Measurements from ENCODE around the gene RIMS1.
"Not testable (repeated sequence)": the region's sequence is repeated elsewhere in the genome, so short reads cannot be mapped to it uniquely, and the experiment has no call there.

RIMS1 gene

GRCh38 chr6:72322771-72323170 lies 436.4 kb downstream of the RIMS1 start:
- in situ Hi-C loops (cut with MboI; ENCODE audit: low sequenced_read_pairs) = no loop called here

- in situ Hi-C loops (cut with MboI; ENCODE audit: low sequenced_read_pairs) = no loop called here
Observed at GRCh38 chr6:72324591-72324990, 438.2 kb downstream of the RIMS1 start.

GRCh38 chr6:72328775-72329174 lies 442.4 kb downstream of the RIMS1 start:
- in situ Hi-C loops (cut with MboI; ENCODE audit: low sequenced_read_pairs) = no loop called here

GRCh38 chr6:72335203-72335602 lies 448.9 kb downstream of the RIMS1 start:
- in situ Hi-C loops (cut with MboI; ENCODE audit: low sequenced_read_pairs) = not testable (repeated sequence)

GRCh38 chr6:72348926-72349325 lies 462.6 kb downstream of the RIMS1 start:
- in situ Hi-C loops (cut with MboI; ENCODE audit: low sequenced_read_pairs) = no loop called here

- in situ Hi-C loops (cut with MboI; ENCODE audit: low sequenced_read_pairs) = no loop called here
Observed at GRCh38 chr6:72350296-72350881, 464.0 kb downstream of the RIMS1 start.

GRCh38 chr6:72363844-72364740 lies 477.7 kb downstream of the RIMS1 start:
- in situ Hi-C loops (cut with MboI; ENCODE audit: low sequenced_read_pairs) = no loop called here

GRCh38 chr6:72365773-72366172 lies 479.4 kb downstream of the RIMS1 start:
- in situ Hi-C loops (cut with MboI; ENCODE audit: low sequenced_read_pairs) = no loop called here

GRCh38 chr6:72367439-72367838 lies 481.1 kb downstream of the RIMS1 start:
- in situ Hi-C loops (cut with MboI; ENCODE audit: low sequenced_read_pairs) = no loop called here

- in situ Hi-C loops (cut with MboI; ENCODE audit: low sequenced_read_pairs) = no loop called here
Observed at GRCh38 chr6:72371473-72371872, 485.1 kb downstream of the RIMS1 start.

GRCh38 chr6:72374172-72374571 lies 487.8 kb downstream of the RIMS1 start:
- in situ Hi-C loops (cut with MboI; ENCODE audit: low sequenced_read_pairs) = no loop called here

GRCh38 chr6:72374857-72375256 lies 488.5 kb downstream of the RIMS1 start:
- in situ Hi-C loops (cut with MboI; ENCODE audit: low sequenced_read_pairs) = no loop called here

- in situ Hi-C loops (cut with MboI; ENCODE audit: low sequenced_read_pairs) = no loop called here
Observed at GRCh38 chr6:72376736-72377135, 490.4 kb downstream of the RIMS1 start.

GRCh38 chr6:72381076-72381475 lies 494.7 kb downstream of the RIMS1 start:
- in situ Hi-C loops (cut with MboI; ENCODE audit: low sequenced_read_pairs) = no loop called here

- in situ Hi-C loops (cut with MboI; ENCODE audit: low sequenced_read_pairs) = no loop called here
Observed at GRCh38 chr6:72382602-72383529, 496.5 kb downstream of the RIMS1 start.

- in situ Hi-C loops (cut with MboI; ENCODE audit: low sequenced_read_pairs) = no loop called here
Observed at GRCh38 chr6:72386324-72386723, 500.0 kb downstream of the RIMS1 start.

GRCh38 chr6:72389698-72390097 lies 503.3 kb downstream of the RIMS1 start:
- in situ Hi-C loops (cut with MboI; ENCODE audit: low sequenced_read_pairs) = no loop called here

- in situ Hi-C loops (cut with MboI; ENCODE audit: low sequenced_read_pairs) = no loop called here
Observed at GRCh38 chr6:72390548-72390947, 504.2 kb downstream of the RIMS1 start.

- in situ Hi-C loops (cut with MboI; ENCODE audit: low sequenced_read_pairs) = loop anchor here (25.0 kb wide), 2 partner anchors 185 to 785 kb away; no protein-coding TSS in a partner anchor
Observed at GRCh38 chr6:72401865-72402264, 515.5 kb downstream of the RIMS1 start.

GRCh38 chr6:72403413-72403812 lies 517.1 kb downstream of the RIMS1 start:
- in situ Hi-C loops (cut with MboI; ENCODE audit: low sequenced_read_pairs) = loop anchor here (25.0 kb wide), 2 partner anchors 184 to 784 kb away; no protein-coding TSS in a partner anchor

GRCh38 chr6:72406517-72406916 lies 520.2 kb downstream of the RIMS1 start:
- in situ Hi-C loops (cut with MboI; ENCODE audit: low sequenced_read_pairs) = loop anchor here (25.0 kb wide), 2 partner anchors 181 to 781 kb away; no protein-coding TSS in a partner anchor
